Measurements from ENCODE around the gene CNOT11.

- TF ChIP-seq POLR2A (IDR thresholded peaks at IDR 0.05): no peak
- TF ChIP-seq CTCF (IDR thresholded peaks at IDR 0.05): no peak
Measured at GRCh38 chr2:101300164-101300563, 47.5 kb downstream of the CNOT11 start.

All from uterus (tissue), 2 donors.